ENCODE results near the gene MRFAP1.

The MRFAP1 gene

DNA sequence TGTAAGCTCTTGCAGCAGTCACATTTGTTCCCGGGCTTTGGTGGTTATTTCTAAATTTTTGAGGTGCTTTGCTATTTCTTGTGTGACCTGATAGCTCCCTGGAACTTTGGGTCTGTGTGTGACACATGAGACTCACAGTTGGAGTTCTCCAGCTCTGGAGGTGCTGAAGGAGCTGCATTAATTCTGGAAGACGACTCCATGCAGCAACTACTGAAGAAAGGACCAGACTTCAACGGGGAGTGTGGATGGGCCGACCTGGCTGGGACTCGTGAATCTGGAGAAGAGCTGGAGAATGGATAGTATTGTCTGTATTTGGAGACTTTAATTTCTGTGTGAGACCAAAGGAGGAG is 1.5 kb downstream of the MRFAP1 start:
- peak overlapping the region; percentile 98 for H3K4me3 ChIP-seq (ENCODE audit: low read length)
- no CpG with 5 or more reads among the region's 5 CpGs for WGBS (ENCODE audit: extremely low coverage, insufficient coverage, low lambda C conversion rate)
- H2BK5ac ChIP-seq (ENCODE audit: low read length): no peak overlapping the region
- peak overlapping the region; percentile 91 for H3K4me2 ChIP-seq (ENCODE audit: low read length)
- H4K5ac ChIP-seq (ENCODE audit: low read length): no peak overlapping the region
- H3K4me1 ChIP-seq (ENCODE audit: control insufficient read depth, low read depth, low read length): peaks cover 3% of the 10 kb centered on the region
- H3K56ac ChIP-seq (ENCODE audit: low read length): peak overlapping the region; percentile 97
- no peak overlapping the region for H3K23ac ChIP-seq (ENCODE audit: low read length)
- no peak overlapping the region for H2BK15ac ChIP-seq (replicated peaks; ENCODE audit: low read depth)
- H3K36me3 ChIP-seq (ENCODE audit: control insufficient read depth, insufficient read depth, low read length): peaks cover 2% of the 10 kb centered on the region
- H3K9ac ChIP-seq (ENCODE audit: low read length): peak overlapping the region; percentile 99
- H3K27me3 ChIP-seq (ENCODE audit: insufficient read depth, low read length, poor library complexity): no peaks in the 10 kb centered on the region
- peaks cover 22% of the 10 kb centered on the region for H3K79me2 ChIP-seq (ENCODE audit: control insufficient read depth, insufficient read depth, low read length)
- H3K27ac ChIP-seq (ENCODE audit: low read depth, low read length): no peak overlapping the region
- no peak overlapping the region for H4K8ac ChIP-seq (ENCODE audit: low read depth, low read length)
- H2BK120ac ChIP-seq (ENCODE audit: low read depth, low read length): no peak overlapping the region
- no peak for DNase-seq
- no peak overlapping the region for H3K18ac ChIP-seq (ENCODE audit: low read length)
- peaks cover 11% of the 10 kb centered on the region for H3K79me1 ChIP-seq (ENCODE audit: low read length)
- H3K4ac ChIP-seq (ENCODE audit: low read depth, low read length): no peak overlapping the region
- H2AK5ac ChIP-seq (ENCODE audit: low read length): no peak overlapping the region

DNA sequence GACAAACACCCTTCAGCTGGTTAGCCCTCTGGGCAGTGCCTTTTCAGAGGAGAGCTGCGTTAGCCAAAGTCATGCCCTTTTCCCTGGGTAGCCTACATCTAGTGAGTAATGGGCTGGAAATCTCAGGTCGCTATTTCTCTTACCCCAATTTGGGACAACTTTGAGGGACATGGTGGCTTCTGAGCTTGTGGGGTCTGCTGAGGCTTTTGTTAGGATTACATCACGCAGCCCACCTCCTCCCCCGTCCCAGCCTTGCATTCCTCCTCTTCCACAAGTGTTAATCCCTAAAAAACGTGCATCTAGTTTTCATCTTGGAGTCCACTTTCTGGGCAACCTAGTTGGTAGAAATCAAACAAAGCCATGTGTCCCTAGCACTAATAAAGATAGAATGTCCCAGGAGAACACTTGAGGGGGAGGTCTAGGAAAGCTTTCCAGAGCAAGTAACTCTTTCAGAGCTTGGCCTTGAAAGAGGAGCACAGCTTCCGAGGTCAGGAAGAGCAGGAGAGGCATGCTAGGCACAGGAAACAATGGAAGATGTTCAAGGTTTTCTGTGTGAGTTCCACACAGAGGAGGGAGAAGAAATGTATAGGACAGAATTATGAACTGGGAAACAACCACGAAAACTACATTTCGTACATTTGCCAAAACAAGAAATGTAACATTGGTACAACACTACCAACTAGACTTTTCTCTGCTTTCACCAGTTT is 2.8 kb downstream of the MRFAP1 start:
- H3K36me3 ChIP-seq (ENCODE audit: control insufficient read depth, insufficient read depth, low read length): peaks cover 2% of the 10 kb centered on the region
- peaks cover 22% of the 10 kb centered on the region for H3K79me2 ChIP-seq (ENCODE audit: control insufficient read depth, insufficient read depth, low read length)
- no peaks in the 10 kb centered on the region for H3K27me3 ChIP-seq (ENCODE audit: insufficient read depth, low read length, poor library complexity)
- no peak for DNase-seq
- H2BK120ac ChIP-seq (ENCODE audit: low read depth, low read length): no peak overlapping the region
- peaks cover 3% of the 10 kb centered on the region for H3K4me1 ChIP-seq (ENCODE audit: control insufficient read depth, low read depth, low read length)
- no peak overlapping the region for H3K4me3 ChIP-seq (ENCODE audit: low read length)
- no peak overlapping the region for H3K56ac ChIP-seq (ENCODE audit: low read length)
- no peak overlapping the region for H2BK5ac ChIP-seq (ENCODE audit: low read length)
- H4K8ac ChIP-seq (ENCODE audit: low read depth, low read length): no peak overlapping the region
- H3K23ac ChIP-seq (ENCODE audit: low read length): no peak overlapping the region
- H3K18ac ChIP-seq (ENCODE audit: low read length): no peak overlapping the region
- no peak overlapping the region for H3K4ac ChIP-seq (ENCODE audit: low read depth, low read length)
- H3K27ac ChIP-seq (ENCODE audit: low read depth, low read length): no peak overlapping the region
- no peak overlapping the region for H3K4me2 ChIP-seq (ENCODE audit: low read length)
- H2BK15ac ChIP-seq (replicated peaks; ENCODE audit: low read depth): no peak overlapping the region
- no peak overlapping the region for H3K9ac ChIP-seq (ENCODE audit: low read length)
- H2AK5ac ChIP-seq (ENCODE audit: low read length): no peak overlapping the region
- WGBS (ENCODE audit: extremely low coverage, insufficient coverage, low lambda C conversion rate): no CpG with 5 or more reads among the region's 8 CpGs
- peaks cover 11% of the 10 kb centered on the region for H3K79me1 ChIP-seq (ENCODE audit: low read length)
- H4K5ac ChIP-seq (ENCODE audit: low read length): no peak overlapping the region

DNA sequence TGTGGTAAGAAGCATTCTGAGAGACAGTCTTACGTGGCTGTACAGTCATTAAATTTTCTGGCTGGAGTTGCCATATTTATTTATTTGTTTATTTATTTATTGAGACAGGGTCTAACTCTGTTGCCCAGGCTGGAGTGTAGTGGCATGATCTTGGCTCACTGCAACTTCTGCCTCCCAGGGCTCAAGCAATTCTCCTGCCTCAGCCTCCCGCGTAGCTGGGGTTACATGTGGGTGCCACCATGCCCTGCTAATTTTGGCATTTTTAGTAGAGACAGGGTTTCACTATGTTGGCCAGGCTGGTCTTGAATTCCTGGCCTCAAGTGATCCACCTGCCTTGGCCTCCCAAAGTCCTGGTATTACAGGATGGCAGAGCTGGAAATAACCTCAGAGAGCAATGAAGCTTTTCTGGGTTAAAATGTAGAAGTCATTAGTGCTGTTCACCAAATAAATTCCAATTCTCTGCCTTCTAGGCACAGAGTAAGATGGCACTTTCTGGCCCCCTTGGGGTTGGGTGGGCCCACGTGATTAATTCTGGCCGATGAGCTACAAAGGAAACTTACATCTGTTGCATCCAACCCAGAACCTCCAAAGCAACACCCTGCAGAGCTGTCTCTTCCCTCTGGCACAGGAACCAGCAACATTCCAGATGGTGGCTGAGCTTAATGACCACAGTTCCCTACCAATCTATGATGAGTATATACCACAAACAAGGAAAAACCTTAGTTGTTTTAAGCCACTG is 4.5 kb downstream of the MRFAP1 start:
- H3K79me1 ChIP-seq (ENCODE audit: low read length): peaks cover 11% of the 10 kb centered on the region

DNA sequence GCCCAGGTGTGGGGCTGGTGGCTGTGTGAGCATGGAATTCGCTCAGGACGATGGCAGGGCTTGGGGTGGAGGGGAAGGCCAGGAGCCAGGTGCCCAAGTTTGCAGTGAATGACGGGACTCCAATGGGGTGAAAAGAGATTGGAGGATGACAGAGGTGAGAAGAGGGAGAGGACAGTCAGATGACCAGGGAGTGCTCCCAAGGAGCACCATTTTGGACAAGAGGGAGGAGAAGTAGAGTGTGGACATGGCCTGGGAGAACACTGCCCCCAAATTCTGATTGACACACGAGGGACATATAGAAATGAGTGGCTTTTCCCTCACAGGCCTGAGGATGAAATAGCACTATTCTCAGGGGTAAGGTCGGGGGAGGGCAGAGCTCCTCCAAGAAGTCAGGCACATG is 6.7 kb downstream of the MRFAP1 start:
- no peak overlapping the region for H2BK5ac ChIP-seq (ENCODE audit: low read length)
- H4K5ac ChIP-seq (ENCODE audit: low read length): no peak overlapping the region
- H3K27ac ChIP-seq (ENCODE audit: low read depth, low read length): no peak overlapping the region
- H3K56ac ChIP-seq (ENCODE audit: low read length): no peak overlapping the region
- no peaks in the 10 kb centered on the region for H3K4me1 ChIP-seq (ENCODE audit: control insufficient read depth, low read depth, low read length)
- WGBS (ENCODE audit: extremely low coverage, insufficient coverage, low lambda C conversion rate): no CpG with 5 or more reads among the region's 5 CpGs
- DNase-seq: no peak
- H2BK15ac ChIP-seq (replicated peaks; ENCODE audit: low read depth): no peak overlapping the region
- no peak overlapping the region for H4K8ac ChIP-seq (ENCODE audit: low read depth, low read length)
- peaks cover 5% of the 10 kb centered on the region for H3K79me1 ChIP-seq (ENCODE audit: low read length)
- H3K79me2 ChIP-seq (ENCODE audit: control insufficient read depth, insufficient read depth, low read length): peaks cover 7% of the 10 kb centered on the region
- no peak overlapping the region for H3K18ac ChIP-seq (ENCODE audit: low read length)
- H3K4me3 ChIP-seq (ENCODE audit: low read length): no peak overlapping the region
- no peak overlapping the region for H3K9ac ChIP-seq (ENCODE audit: low read length)
- H3K4me2 ChIP-seq (ENCODE audit: low read length): no peak overlapping the region
- no peak overlapping the region for H3K4ac ChIP-seq (ENCODE audit: low read depth, low read length)
- H3K36me3 ChIP-seq (ENCODE audit: control insufficient read depth, insufficient read depth, low read length): peaks cover 2% of the 10 kb centered on the region
- no peak overlapping the region for H3K23ac ChIP-seq (ENCODE audit: low read length)
- H3K27me3 ChIP-seq (ENCODE audit: insufficient read depth, low read length, poor library complexity): no peaks in the 10 kb centered on the region
- no peak overlapping the region for H2AK5ac ChIP-seq (ENCODE audit: low read length)
- no peak overlapping the region for H2BK120ac ChIP-seq (ENCODE audit: low read depth, low read length)

More for the DNA sequence above, 4.5 kb downstream of the MRFAP1 start:
- Histone ChIP-seq H3K23ac (ENCODE audit: low read length) (no peak overlapping the region), H3K56ac (ENCODE audit: low read length) (no peak overlapping the region), H3K4ac (ENCODE audit: low read depth, low read length) (no peak overlapping the region), H3K4me1 (ENCODE audit: control insufficient read depth, low read depth, low read length) (peaks cover 3% of the 10 kb centered on the region), H2BK5ac (ENCODE audit: low read length) (no peak overlapping the region), H3K36me3 (ENCODE audit: control insufficient read depth, insufficient read depth, low read length) (peaks cover 2% of the 10 kb centered on the region), H2BK120ac (ENCODE audit: low read depth, low read length) (no peak overlapping the region), H3K4me2 (ENCODE audit: low read length) (no peak overlapping the region), H3K4me3 (ENCODE audit: low read length) (no peak overlapping the region), H2AK5ac (ENCODE audit: low read length) (no peak overlapping the region), H4K5ac (ENCODE audit: low read length) (no peak overlapping the region), H3K9ac (ENCODE audit: low read length) (no peak overlapping the region), H2BK15ac (replicated peaks; ENCODE audit: low read depth) (no peak overlapping the region), H3K79me2 (ENCODE audit: control insufficient read depth, insufficient read depth, low read length) (peaks cover 22% of the 10 kb centered on the region), H3K18ac (ENCODE audit: low read length) (no peak overlapping the region), H4K8ac (ENCODE audit: low read depth, low read length) (no peak overlapping the region), H3K27me3 (ENCODE audit: insufficient read depth, low read length, poor library complexity) (no peaks in the 10 kb centered on the region), H3K27ac (ENCODE audit: low read depth, low read length) (no peak overlapping the region)
- no CpG with 5 or more reads among the region's 5 CpGs for WGBS (ENCODE audit: extremely low coverage, insufficient coverage, low lambda C conversion rate)
- DNase-seq: no peak

DNA sequence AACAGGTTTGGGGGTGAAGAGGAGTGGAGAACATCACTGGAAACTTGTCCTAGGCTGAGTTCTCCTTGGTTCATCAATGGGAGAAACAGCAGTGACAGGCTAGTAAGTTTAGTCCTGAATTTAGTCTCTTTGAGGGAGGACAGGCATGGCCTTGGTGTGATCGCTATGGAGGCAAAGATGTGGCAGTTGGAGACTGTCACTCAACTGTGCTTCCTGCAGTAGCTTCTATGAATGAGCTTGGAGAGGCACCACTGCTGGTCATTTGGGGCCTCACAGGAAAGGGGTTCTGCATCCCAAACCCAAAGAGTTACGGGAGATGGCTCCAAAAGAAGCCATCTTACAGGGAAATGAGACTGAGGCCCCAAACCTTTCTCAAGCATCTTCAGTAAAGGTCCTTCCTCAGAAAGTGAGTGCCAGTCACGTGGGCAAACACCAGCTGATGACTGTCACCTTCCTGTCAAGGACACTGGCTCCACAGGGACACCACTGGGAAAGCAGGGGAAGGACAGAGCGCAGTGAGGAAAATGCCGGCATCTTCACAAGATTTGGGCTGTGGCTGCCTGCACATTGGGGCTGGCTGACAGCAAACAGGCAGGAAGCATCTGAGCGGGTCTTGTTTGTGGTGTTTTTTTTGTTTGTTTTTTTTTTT is 7.2 kb downstream of the MRFAP1 start:
- no peak overlapping the region for H3K4me2 ChIP-seq (ENCODE audit: low read length)
- no peak overlapping the region for H3K9ac ChIP-seq (ENCODE audit: low read length)
- H3K23ac ChIP-seq (ENCODE audit: low read length): no peak overlapping the region
- no peak overlapping the region for H3K4me3 ChIP-seq (ENCODE audit: low read length)
- no peak overlapping the region for H2AK5ac ChIP-seq (ENCODE audit: low read length)
- no peak overlapping the region for H4K8ac ChIP-seq (ENCODE audit: low read depth, low read length)
- H2BK15ac ChIP-seq (replicated peaks; ENCODE audit: low read depth): no peak overlapping the region
- H3K36me3 ChIP-seq (ENCODE audit: control insufficient read depth, insufficient read depth, low read length): no peaks in the 10 kb centered on the region
- no peak overlapping the region for H3K27ac ChIP-seq (ENCODE audit: low read depth, low read length)
- no peak overlapping the region for H3K56ac ChIP-seq (ENCODE audit: low read length)
- H3K27me3 ChIP-seq (ENCODE audit: insufficient read depth, low read length, poor library complexity): no peaks in the 10 kb centered on the region
- no peak overlapping the region for H2BK5ac ChIP-seq (ENCODE audit: low read length)
- peaks cover 3% of the 10 kb centered on the region for H3K79me2 ChIP-seq (ENCODE audit: control insufficient read depth, insufficient read depth, low read length)
- H4K5ac ChIP-seq (ENCODE audit: low read length): no peak overlapping the region
- H3K79me1 ChIP-seq (ENCODE audit: low read length): peaks cover 3% of the 10 kb centered on the region
- DNase-seq: peak; percentile 36
- no CpG with 5 or more reads among the region's 6 CpGs for WGBS (ENCODE audit: extremely low coverage, insufficient coverage, low lambda C conversion rate)
- H3K18ac ChIP-seq (ENCODE audit: low read length): no peak overlapping the region
- no peak overlapping the region for H2BK120ac ChIP-seq (ENCODE audit: low read depth, low read length)
- H3K4ac ChIP-seq (ENCODE audit: low read depth, low read length): no peak overlapping the region
- H3K4me1 ChIP-seq (ENCODE audit: control insufficient read depth, low read depth, low read length): no peaks in the 10 kb centered on the region
